ENCODE data around the gene DEPP1. TPM values are rescaled to one million over a fixed set of nuclear protein-coding genes. Genes with fewer than 3 reads are reported as not detected.

The DEPP1 gene
- total RNA-seq, 1 donor from 2014 or later = 190 TPM

DNA sequence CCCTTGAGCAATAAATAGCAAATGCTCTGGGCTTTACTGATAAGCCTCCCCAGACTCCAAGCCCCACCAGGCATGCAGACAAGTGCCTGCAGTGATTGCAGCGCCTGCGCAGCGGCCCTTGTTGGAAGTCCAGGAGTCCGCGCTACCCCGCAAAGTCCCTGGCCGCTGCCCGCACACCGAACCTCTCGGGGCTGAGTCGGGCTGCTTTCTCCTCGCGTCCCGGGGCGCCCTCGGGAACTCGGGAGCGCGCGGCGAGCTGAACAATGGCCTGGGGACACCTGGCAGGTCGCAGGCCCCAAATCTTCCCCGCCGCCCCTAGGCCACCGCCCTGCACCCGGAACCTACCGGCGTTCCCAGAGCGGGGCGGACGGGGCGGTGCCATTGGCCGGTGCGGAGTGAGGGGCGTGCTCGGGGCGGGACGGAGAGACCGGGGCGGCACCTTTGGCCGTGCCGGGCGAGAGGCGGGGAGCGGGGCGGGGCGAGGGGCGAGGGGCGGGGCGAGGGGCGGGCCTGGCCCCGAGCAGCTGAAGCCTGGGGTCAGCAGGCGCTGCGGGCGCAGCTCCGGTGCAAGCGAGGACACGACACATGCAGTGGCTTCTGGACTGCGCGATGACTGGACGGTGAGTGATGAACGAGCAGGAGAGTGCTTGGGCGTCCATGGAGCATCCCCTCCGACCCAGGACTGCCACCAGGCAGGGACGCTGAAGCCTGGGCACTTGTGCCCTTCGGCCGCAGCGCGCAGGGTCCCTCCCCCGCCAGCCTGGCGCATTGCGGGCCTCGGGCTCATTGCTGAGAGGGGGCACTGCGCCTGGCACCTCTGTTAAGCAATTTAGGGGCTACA is 19.1 kb downstream of the DEPP1 start, which contains the start of gene RASSF4:
Gene RASSF4 (plus strand): TSS at position 556 of the 841 bp plus-strand sequence. CDS start 10,401 bp downstream, outside the sequence.
- ATAC-seq (peak; percentile 91), DNase-seq (ENCODE audit: low spot score) (peak; percentile 97)
- intact Hi-C loops (cut with DNase I) = no loop called here

- DNase-seq (ENCODE audit: low spot score) (no peak), ATAC-seq (no peak)
- intact Hi-C loops (cut with DNase I) = no loop called here
Observed at GRCh38 chr10:44958898-44959246, 19.7 kb downstream of the DEPP1 start.

DNA sequence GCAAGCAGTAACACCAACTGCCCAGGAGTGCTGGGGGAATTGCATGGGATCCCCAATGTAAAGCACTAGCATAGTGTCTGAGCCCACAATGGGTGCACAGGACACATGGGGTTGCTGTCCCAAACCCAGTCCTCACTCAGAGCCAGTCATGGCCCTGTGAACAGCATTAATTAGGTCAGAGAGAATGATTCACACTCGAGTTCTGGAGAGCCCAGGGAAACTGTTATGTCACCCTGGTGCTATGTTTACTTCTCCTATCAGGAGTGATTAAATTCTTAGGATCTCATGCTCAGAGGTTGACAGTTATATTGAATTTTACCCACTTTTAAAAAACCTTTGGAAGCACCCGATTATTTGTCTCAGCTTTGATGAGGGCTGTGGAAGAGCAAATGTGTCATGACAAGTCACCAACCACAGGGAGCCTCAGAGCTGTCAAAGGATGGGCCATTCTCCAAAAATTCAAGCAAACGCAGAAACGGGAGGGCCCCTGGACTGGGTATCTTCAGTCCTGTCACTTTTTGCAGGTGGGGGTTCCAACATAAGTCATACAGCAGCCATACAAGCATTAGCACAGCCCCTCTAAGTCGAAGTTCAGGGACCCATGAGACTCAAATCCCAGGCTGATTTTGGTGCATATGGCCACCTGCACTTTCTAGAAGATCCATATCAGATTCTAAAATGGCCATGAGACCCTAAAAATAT is 20.3 kb downstream of the DEPP1 start:
- peak; percentile 20 for ATAC-seq
- DNase-seq (ENCODE audit: low spot score) = no peak
- intact Hi-C loops (cut with DNase I) = no loop called here

DNA sequence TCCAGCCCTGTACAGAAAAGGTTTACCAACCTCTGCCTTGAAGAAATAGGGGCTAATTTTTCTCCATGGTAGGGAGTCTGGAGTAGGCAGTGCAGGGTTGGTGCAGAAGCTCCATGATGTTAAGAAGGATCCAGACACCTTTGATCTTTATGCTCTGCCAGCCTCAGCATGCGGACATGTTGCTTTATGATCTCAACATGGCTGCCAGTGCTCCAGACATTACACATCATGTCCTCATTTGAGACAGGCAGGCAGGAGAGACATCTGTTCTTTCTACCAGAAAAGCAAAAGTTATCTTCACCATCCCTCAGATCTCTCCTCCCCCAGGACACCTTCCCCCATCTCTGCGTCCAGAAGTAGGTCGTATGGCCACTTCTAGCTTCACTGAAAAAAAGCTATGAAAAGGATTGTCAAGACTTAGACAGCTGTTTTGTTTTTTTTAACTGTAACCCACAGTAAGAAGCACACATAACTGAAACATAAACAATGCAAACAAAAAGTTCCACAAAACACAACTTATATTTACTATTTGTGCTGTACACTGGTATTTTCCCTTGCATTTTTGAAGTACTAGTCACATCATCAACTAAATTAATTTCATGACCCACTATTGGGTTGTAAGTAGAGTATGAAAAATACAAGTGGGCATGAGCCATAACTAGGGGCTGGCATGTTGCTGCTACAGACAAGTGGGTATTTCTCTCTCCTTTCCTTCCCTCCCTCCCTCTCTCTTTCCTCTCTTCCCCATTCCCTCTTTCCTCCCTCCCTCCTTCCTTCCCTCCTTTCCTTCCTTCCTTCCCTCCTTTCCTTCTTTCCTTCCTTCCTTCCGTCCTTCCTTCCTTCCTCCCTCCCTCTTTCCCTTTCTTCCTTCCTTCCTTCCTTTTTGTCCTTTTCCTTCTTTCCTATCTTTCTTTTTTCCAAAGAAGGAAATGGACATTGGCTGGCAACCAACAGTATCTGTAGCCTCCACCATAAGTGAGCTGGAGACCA is 21.6 kb downstream of the DEPP1 start:
- no peak for ATAC-seq
- no peak for DNase-seq (ENCODE audit: low spot score)
- intact Hi-C loops (cut with DNase I) = no loop called here

- no peak for DNase-seq (ENCODE audit: low spot score)
Observed at GRCh38 chr10:44956226-44956625, 22.4 kb downstream of the DEPP1 start.

GRCh38 chr10:44955413-44956070 is 23.1 kb downstream of the DEPP1 start:
- DNase-seq (ENCODE audit: low spot score) (no peak), ATAC-seq (peak; percentile 20)
- intact Hi-C loops (cut with DNase I) = no loop called here

More at GRCh38 chr10:44956226-44956625, 22.4 kb downstream of the DEPP1 start:
- ATAC-seq = no peak
- intact Hi-C loops (cut with DNase I) = no loop called here

GRCh38 chr10:44954962-44955361 is 23.6 kb downstream of the DEPP1 start:
- DNase-seq (ENCODE audit: low spot score) (no peak), ATAC-seq (no peak)
- intact Hi-C loops (cut with DNase I) = no loop called here

DNA sequence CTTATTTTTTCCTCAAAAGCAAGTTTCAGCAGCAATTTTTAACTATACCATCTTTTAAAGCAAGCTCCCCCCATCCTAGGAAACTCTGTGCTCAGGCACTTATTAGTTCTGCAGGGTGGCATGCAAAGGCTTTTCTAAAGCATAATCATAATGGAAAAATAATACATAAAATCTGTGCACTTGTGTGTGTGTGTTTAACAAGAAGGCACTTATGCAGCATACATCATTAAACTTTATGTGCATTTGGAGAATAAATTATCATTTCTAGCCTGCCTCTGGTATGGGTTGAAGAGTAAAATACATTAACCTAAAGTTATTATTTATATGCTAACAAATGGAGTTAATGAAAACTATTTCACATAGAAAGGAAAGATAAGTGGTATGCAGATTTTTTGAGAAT is 24.6 kb downstream of the DEPP1 start:
- ATAC-seq = no peak
- DNase-seq (ENCODE audit: low spot score) = no peak
- intact Hi-C loops (cut with DNase I) = no loop called here

DNA sequence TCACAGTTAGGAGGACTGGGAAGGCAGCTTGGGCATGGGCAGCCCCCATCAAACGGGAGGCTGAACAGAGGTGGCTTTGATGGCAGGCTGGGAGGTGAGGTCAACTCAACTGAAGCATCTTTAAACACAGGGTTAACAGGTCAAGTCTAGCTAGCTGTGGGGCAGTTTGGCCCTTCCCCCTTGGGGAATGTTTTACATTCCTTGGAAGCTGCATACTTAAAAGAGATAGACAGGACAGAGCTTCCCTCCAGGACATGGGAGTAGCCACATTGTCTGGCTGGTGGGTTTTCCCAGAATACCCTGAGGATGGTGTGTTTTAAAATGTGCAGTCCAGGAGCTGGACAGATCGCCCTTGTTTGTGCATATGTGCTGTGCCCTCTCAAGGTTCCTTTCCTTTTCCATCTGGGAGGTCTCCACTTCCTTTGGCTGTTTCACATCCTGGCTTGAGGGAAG is 25.8 kb downstream of the DEPP1 start:
- intact Hi-C loops (cut with DNase I) = no loop called here
- no peak for DNase-seq (ENCODE audit: low spot score)
- no peak for ATAC-seq

- intact Hi-C loops (cut with DNase I) = no loop called here
- DNase-seq (ENCODE audit: low spot score) (no peak), ATAC-seq (no peak)
Observed at GRCh38 chr10:44951576-44952226, 26.9 kb downstream of the DEPP1 start.

GRCh38 chr10:44950326-44951225 is 28.0 kb downstream of the DEPP1 start:
- no peak for DNase-seq (ENCODE audit: low spot score)
- intact Hi-C loops (cut with DNase I) = no loop called here
- peak; percentile 12 for ATAC-seq

DNA sequence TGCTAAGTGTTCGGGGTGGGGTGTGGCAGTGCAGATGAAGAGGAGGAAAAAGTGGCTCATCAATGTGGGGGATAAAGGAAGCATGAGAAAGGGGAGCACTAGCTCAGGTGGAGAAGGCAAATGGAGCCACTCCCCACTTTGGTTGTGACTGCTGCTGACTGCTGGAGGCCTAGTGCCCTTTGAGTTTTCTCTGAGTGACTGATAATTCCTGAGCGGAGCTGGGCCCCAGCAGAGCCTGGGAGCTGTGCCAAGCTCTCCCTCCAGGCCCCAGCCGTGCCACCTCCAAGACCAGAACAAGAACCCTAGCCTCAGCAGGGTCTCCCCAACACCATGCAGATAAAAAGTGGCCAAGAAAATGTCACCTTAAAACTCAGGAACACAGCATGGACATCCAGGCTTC is 28.7 kb downstream of the DEPP1 start:
- intact Hi-C loops (cut with DNase I) = no loop called here
- ATAC-seq (peak; percentile 41), DNase-seq (ENCODE audit: low spot score) (no peak)

DNA sequence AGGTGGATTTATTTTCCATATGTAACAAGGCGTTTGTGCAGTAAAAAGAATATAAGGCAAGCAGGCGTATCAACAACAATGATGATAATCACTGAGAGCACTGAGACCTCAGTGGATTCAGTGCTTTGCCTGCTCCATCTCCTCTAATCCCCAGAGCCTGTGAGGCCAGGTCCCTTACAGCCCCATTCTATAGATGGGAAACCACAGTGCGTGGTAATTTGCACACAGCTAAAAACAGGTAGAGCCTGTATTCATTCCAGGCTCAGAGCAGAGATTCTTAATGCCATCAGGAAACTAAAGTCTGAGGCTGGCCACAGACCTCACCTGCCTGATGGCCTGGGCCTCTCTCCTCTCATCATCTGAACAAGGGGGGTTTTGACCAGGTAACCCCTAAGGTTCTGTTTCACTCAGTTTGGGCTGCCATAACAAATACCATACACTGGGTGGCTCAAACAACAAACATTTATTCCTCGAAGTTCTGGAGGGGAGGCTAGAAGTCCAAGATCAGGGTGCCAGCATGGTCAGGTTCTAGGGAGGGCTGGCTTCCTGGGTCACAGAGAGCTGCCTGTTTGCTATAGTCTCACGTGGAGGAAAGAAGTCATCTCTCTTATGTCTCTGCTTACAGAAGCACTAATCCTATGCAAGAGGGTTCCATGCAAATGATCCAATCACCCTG is 29.3 kb downstream of the DEPP1 start:
- ATAC-seq (no peak), DNase-seq (ENCODE audit: low spot score) (no peak)
- intact Hi-C loops (cut with DNase I) = no loop called here

DNA sequence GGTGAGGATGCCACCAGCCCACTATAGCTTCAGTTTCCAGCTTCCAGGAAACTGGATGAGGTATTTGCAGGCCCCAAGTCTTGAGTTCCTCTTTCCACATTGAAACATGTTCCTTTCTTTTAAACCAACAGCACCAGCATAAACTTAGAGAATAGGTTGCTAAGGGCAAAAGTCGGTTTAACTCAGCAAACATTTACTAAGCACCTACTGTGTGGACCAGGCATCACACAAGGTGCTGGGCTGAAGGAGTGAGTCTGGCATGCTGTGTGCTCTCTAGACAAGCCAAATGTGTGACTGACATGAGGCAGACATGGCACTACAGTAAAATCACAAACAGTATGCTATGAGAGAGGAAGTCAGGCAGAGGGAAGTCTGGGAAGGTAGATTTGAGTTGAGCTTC is 30.0 kb downstream of the DEPP1 start:
- intact Hi-C loops (cut with DNase I) = no loop called here
- no peak for ATAC-seq
- no peak for DNase-seq (ENCODE audit: low spot score)

GRCh38 chr10:44947371-44948152 is 31.0 kb downstream of the DEPP1 start:
- ATAC-seq (no peak), DNase-seq (ENCODE audit: low spot score) (no peak)
- intact Hi-C loops (cut with DNase I) = no loop called here

- DNase-seq (ENCODE audit: low spot score) (no peak), ATAC-seq (no peak)
- intact Hi-C loops (cut with DNase I) = no loop called here
Observed at GRCh38 chr10:44946205-44946604, 32.4 kb downstream of the DEPP1 start.

Data from sciatic nerve (tissue), 2 donors.